Occipital lobe (tissue), 2 donors: Measurements from ENCODE around the gene CARS2. TPM values are rescaled to one million over a fixed set of nuclear protein-coding genes. Genes with fewer than 3 reads are reported as not detected.
A peak's percentile ranks its signal among the peaks of the same experiment; 100 is the strongest.
"Not testable (repeated sequence)": the region's sequence is repeated elsewhere in the genome, so short reads cannot be mapped to it uniquely, and the experiment has no call there.

Source experiments
- DNase-seq: peaks from one replicate; lab custom pipeline; 2025; lab: John Stamatoyannopoulos, UW
- total RNA-seq: library from RNA; depleted of rRNA; stranded (reverse); fragments of >200 nt; gene quantifications from one replicate; pipeline ENCODE4 v1.2.3, GENCODE V29; 2014

CARS2 gene, protein sequence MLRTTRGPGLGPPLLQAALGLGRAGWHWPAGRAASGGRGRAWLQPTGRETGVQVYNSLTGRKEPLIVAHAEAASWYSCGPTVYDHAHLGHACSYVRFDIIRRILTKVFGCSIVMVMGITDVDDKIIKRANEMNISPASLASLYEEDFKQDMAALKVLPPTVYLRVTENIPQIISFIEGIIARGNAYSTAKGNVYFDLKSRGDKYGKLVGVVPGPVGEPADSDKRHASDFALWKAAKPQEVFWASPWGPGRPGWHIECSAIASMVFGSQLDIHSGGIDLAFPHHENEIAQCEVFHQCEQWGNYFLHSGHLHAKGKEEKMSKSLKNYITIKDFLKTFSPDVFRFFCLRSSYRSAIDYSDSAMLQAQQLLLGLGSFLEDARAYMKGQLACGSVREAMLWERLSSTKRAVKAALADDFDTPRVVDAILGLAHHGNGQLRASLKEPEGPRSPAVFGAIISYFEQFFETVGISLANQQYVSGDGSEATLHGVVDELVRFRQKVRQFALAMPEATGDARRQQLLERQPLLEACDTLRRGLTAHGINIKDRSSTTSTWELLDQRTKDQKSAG
- total RNA-seq: 56.9 TPM

GRCh38 chr13:110705826-110706569, at the start of gene CARS2:
Gene CARS2 (minus strand): TSS chr13:110706116. CDS start chr13:110706093, 23 bp downstream.
- peak; percentile 93 for DNase-seq

- DNase-seq: no peak
These were observed 42.4 kb upstream of the CARS2 start for GRCh38 chr13:110748271-110748670.

DNA sequence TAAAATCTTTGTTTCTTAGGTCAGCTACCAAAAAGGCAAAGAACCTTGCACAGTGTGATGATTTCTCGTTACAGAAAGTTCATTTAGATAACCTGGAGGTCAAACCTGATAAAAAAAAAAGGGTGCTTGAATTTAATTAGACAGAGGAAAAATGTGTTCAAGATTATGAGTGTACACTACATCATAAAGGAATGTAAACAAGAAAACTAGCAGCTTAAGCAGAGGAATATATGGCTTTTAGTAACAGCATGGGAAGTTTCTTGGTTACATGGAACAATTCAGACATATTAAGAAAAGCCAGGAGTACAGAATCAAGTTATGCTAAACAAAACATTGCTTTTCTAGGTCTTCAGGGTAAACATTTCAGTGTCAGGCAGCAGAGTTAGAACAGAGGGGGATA, 40.5 kb upstream of the CARS2 start:
- DNase-seq: no peak

- DNase-seq: no peak
These were observed 37.8 kb upstream of the CARS2 start for GRCh38 chr13:110743687-110744086.

- DNase-seq: no peak
These were observed 31.6 kb upstream of the CARS2 start for GRCh38 chr13:110737555-110737954.

- no peak for DNase-seq
These were observed 28.6 kb upstream of the CARS2 start for GRCh38 chr13:110734561-110734960.

GRCh38 chr13:110731072-110731471, 25.2 kb upstream of the CARS2 start:
- DNase-seq: no peak

DNA sequence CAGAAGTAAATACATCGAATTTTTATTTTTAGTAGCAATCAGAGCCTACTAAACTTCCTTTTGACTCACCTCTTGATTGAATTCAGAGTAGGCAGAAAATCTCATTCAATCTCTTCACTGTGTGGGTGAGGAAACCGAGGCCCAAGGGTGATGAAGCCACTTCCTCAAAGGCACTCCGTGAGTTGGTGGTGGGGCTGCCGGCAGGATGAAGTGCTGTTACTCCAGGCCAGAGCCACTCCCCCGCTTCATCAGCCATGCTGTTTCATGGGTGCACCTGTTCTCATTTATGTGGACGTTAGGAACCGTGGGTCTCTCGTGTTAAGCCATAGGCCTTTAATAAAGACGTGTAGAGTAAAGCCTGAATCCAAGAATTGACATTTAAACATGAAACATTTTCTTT, 20.8 kb upstream of the CARS2 start:
- no peak for DNase-seq

DNA sequence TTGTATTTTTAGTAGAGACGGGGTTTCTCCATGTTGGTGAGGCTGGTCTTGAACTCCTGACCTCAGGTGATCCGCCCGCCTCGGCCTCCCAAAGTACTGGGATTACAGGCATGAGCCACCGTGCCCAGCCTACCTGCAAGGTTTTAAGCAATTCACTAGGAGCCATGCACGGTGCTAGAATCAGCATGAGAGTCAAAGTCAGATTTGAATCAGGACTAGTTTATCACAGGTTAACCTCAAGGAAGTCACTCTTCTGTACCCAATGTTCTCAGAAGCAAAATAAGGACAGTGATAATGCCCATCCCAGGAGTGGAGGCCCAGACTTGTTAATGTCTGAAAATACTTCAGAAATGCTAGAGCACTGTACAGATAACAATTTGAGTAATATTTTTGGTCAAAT, 20.2 kb upstream of the CARS2 start:
- DNase-seq: not testable (repeated sequence)

- no peak for DNase-seq
These were observed 17.7 kb upstream of the CARS2 start for GRCh38 chr13:110723598-110723997.

DNA sequence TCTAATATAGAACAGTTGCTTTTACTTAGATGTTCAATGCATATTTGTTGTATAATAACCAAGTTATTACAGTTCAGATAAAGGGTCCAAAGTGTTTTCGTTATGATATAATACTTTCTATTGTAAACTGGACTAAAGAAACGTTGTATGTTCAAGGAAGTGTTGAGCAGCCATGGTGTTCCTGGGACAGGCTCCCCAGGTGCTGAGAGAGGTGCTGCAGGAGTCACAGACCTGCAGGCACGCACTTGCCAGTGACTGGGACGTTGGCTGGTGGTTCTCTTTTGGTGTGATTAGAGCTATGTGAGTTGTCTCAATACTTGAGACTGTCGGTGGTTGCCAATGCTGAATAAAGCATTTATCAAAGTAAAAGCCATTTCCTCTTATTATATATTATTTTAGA, 17.1 kb upstream of the CARS2 start:
- DNase-seq: no peak

GRCh38 chr13:110719036-110719710, 13.3 kb upstream of the CARS2 start:
- no peak for DNase-seq

DNA sequence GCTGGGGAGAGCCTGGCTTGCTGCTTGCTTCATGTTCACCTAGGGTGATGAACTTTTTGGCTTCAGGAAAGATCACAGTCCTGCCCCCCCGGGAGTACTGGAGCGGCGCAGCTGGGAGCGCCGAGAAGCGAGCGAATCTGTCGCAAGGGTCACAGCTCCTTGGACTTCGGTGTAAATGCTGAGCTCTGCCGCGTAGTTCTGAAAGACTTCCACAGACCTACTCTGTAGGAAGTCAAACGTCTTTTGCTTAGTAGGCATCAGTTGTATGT, 10.3 kb upstream of the CARS2 start:
- DNase-seq: no peak

DNA sequence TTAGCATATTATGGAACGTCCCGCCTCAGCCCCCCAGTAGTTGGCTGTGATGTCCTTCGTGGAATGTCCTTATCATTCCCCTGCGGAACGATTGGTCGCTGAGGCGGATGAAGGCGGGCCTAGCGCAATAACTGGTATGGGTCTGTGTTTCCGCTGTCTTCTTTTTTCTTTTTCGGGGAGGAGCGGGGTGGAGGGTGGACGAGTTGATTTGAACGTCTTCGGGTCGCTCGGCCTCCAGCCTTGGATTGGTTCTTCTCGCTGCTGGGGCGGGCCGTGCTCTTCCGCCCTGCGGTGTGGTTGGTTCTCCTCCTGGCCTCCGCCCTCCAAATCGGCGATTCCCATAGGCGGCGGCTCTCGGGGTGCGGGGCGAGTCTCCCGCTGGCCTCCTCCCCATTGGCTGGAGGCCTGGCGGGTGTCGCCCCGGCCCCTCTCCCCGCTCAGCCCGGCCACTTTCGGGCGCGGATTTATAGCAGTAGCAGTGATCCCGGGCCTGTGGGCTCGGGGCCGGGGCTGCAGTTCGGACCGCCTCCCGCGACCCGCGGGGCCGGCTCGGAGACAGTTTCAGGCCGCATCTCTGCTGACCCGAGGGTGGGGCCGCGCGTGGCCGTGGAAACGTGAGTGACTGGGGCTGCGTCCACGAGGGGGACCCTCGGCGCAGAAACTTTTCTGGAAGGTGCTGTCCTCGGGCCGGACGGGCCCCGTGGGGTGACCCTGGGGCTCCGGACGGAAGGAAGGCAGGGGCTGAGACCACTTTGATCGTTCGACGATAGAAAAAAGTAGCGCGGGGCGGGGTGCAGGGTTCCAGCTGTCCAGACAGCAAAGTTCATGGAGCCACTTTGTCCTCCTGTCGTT, 9.7 kb upstream of the CARS2 start:
- DNase-seq: peak; percentile 100

DNA sequence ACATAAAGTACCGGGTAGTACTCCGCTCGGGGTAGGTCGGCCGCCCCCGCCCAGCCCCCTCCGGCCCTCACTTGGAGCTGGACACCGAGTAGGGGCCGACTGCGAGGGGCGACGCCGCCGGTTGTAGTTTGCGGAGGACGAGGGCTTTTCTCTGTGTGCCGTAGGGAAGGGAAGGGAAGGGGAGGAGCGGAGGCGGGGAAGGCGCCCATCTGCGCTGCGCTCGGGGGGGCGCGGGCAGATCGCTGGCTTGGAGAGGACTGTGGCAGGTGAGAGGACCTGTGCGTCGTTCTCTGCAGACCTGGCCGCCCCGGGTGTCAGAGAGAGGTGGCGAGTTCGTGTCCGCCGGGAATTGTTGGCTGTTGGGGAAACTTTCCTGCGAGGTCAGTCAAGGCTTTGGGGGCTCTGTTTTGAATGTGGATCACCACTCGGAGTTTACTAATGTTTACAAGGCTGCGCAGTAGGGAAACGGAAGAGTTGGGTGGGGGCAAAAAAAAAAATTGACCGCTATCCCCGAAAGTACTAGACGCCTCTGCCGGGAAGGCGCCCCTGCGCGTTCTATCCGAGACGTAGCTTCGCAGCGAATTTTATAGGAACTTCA, 9.0 kb upstream of the CARS2 start:
- no peak for DNase-seq

DNA sequence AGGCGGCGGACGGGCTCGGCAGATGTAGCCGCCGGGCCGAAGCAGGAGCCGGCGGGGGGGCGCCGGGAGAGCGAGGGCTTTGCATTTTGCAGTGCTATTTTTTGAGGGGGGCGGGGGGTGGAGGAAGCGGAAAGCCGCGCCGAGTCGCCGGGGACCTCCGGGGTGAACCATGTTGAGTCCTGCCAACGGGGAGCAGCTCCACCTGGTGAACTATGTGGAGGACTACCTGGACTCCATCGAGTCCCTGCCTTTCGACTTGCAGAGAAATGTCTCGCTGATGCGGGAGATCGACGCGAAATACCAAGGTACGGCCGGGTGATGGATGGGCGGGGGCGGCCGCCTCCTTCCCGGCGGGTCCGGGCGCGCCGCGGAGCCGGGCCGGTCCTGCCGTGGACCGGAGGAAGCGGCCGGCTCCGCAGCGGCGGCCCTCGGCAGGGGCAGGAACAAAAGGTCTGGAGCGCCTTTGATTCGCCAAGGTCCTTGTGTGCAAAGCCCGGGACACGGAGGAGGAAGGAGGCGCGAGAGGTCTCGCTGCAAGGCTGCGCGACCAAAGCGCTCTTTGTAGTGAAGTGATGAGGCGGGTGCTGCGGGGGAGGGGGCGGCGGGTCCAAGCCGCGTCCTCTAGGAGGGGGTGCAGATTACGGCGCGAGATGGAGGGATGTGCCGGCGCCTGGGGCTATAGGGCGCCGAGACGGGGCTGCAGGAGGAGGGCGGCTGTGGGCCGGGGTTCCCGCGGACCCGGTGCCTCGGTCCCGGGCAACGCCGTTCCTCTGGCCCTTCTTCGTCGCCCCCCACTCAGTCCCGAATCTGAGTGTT, 8.3 kb upstream of the CARS2 start:
- DNase-seq: peak; percentile 48

- DNase-seq: no peak
These were observed 7.7 kb upstream of the CARS2 start, which contains the start of gene ING1 for GRCh38 chr13:110713642-110713952. Gene ING1 (plus strand): TSS chr13:110713700. CDS start chr13:110714150, 450 bp downstream.

GRCh38 chr13:110712849-110713641, 7.1 kb upstream of the CARS2 start:
- DNase-seq: peak; percentile 99
